SW480 (cell line): Measurements from ENCODE around the gene PARP8.

ENCODE experiments used
- DNase-seq: peaks from one replicate; pipeline ENCODE4 v3.0.0-alpha.2; 2016; ENCODE audit warnings: low spot score

The PARP8 gene

GRCh38 chr5:50726475-50727148 lies 60.2 kb downstream of the PARP8 start:
- no peak for DNase-seq

GRCh38 chr5:50727149-50727496 lies 60.7 kb downstream of the PARP8 start:
- no peak for DNase-seq

GRCh38 chr5:50727845-50728244 lies 61.4 kb downstream of the PARP8 start:
- DNase-seq = no peak

- no peak for DNase-seq
These were observed 63.9 kb downstream of the PARP8 start for GRCh38 chr5:50730336-50730735.

- no peak for DNase-seq
These were observed 64.4 kb downstream of the PARP8 start for GRCh38 chr5:50730841-50731240.

- no peak for DNase-seq
These were observed 67.3 kb downstream of the PARP8 start for GRCh38 chr5:50733741-50734140.

GRCh38 chr5:50738864-50739263 lies 72.4 kb downstream of the PARP8 start:
- DNase-seq = no peak

- DNase-seq = no peak
These were observed 74.4 kb downstream of the PARP8 start for GRCh38 chr5:50740832-50741231.

- DNase-seq = no peak
These were observed 78.3 kb downstream of the PARP8 start for GRCh38 chr5:50744776-50745175.

GRCh38 chr5:50745221-50745910 lies 78.9 kb downstream of the PARP8 start:
- no peak for DNase-seq

GRCh38 chr5:50749181-50749580 lies 82.7 kb downstream of the PARP8 start:
- no peak for DNase-seq

GRCh38 chr5:50749873-50750272 lies 83.4 kb downstream of the PARP8 start:
- DNase-seq = no peak

GRCh38 chr5:50751064-50751657 lies 84.7 kb downstream of the PARP8 start:
- DNase-seq = peak; percentile 56

GRCh38 chr5:50752800-50753199 lies 86.4 kb downstream of the PARP8 start:
- no peak for DNase-seq

- DNase-seq = no peak
These were observed 93.3 kb downstream of the PARP8 start for GRCh38 chr5:50759526-50760270.

GRCh38 chr5:50763351-50763750 lies 96.9 kb downstream of the PARP8 start:
- no peak for DNase-seq

- DNase-seq = no peak
These were observed 97.4 kb downstream of the PARP8 start for GRCh38 chr5:50763846-50764245.

- DNase-seq = no peak
These were observed 99.6 kb downstream of the PARP8 start for GRCh38 chr5:50766042-50766441.

GRCh38 chr5:50766462-50766861 lies 100.0 kb downstream of the PARP8 start:
- no peak for DNase-seq

- DNase-seq = no peak
These were observed 100.5 kb downstream of the PARP8 start for GRCh38 chr5:50766967-50767366.

GRCh38 chr5:50767588-50767987 lies 101.2 kb downstream of the PARP8 start:
- no peak for DNase-seq

- DNase-seq = no peak
These were observed 102.2 kb downstream of the PARP8 start for GRCh38 chr5:50768634-50769033.

GRCh38 chr5:50770441-50770840 lies 104.0 kb downstream of the PARP8 start:
- no peak for DNase-seq
